ENCODE results near the gene ELP5. TPM values are rescaled to one million over a fixed set of nuclear protein-coding genes. Genes with fewer than 3 reads are reported as not detected.

Gene ELP5
- total and polyA plus RNA-seq, 2 donors (not counting 1 experiment from before 2014, with no cell fraction given), result 22.6 to 33.2 TPM

- TF ChIP-seq EZH2 (IDR thresholded peaks at IDR 0.05; ENCODE audit: low read length, missing control alignments) (no peak), CTCF (conservative IDR thresholded peaks at IDR 0.05 in 1 of 2, IDR thresholded peaks at IDR 0.05 in 1 of 2; ENCODE audit: low read depth in 1 of 2, low read length in 2 of 2) (no peak)
- Histone ChIP-seq H3K27me3 (ENCODE audit: control insufficient read depth, insufficient read depth, low read length) (no peaks in the 10 kb centered on the region), H4K20me1 (ENCODE audit: control insufficient read depth, extremely low read depth, insufficient read depth, low read length) (no peaks in the 10 kb centered on the region), H3K9ac (ENCODE audit: insufficient read depth, low read length) (no peak overlapping the region), H3K27ac (ENCODE audit: insufficient read depth, low read length) (no peak overlapping the region), H3K9me3 (ENCODE audit: control insufficient read depth, insufficient read depth, low read depth, low read length) (no peaks in the 10 kb centered on the region), H2AFZ (ENCODE audit: low read length) (peak overlapping the region; percentile 29), H3K36me3 (ENCODE audit: control insufficient read depth, insufficient read depth, low read length) (peaks cover 1% of the 10 kb centered on the region), H3K4me3 (replicated peaks in 1 of 4; ENCODE audit: control extremely low read depth in 1 of 4, insufficient read depth in 1 of 4, low read depth in 3 of 4, low read length in 4 of 4) (peak overlapping the region in 1 of 4 experiments; percentile 32), H3K79me2 (ENCODE audit: control insufficient read depth, insufficient read depth, low read length) (no peaks in the 10 kb centered on the region), H3K4me2 (ENCODE audit: extremely low read depth, insufficient read depth, low read length) (no peak overlapping the region), H3K4me1 (ENCODE audit: control insufficient read depth, extremely low read depth, insufficient read depth, low read length) (peaks cover 3% of the 10 kb centered on the region)
- DNase-seq (ENCODE audit: low read depth in 2 of 2), result no peak
Measured at GRCh38 chr17:7260651-7261378, 8.8 kb downstream of the ELP5 start.

- no peaks in the 10 kb centered on the region for H4K20me1 ChIP-seq (ENCODE audit: control insufficient read depth, extremely low read depth, insufficient read depth, low read length)
- peak overlapping the region; percentile 35 for H3K4me2 ChIP-seq (ENCODE audit: extremely low read depth, insufficient read depth, low read length)
- no peaks in the 10 kb centered on the region for H3K9me3 ChIP-seq (ENCODE audit: control insufficient read depth, insufficient read depth, low read depth, low read length)
- no peak overlapping the region for H3K27ac ChIP-seq (ENCODE audit: insufficient read depth, low read length)
- TF ChIP-seq CTCF (conservative IDR thresholded peaks at IDR 0.05 in 1 of 2, IDR thresholded peaks at IDR 0.05 in 1 of 2; ENCODE audit: low read depth in 1 of 2, low read length in 2 of 2), result no peak
- TF ChIP-seq EZH2 (IDR thresholded peaks at IDR 0.05; ENCODE audit: low read length, missing control alignments), result peak; percentile 74
- no peaks in the 10 kb centered on the region for H3K79me2 ChIP-seq (ENCODE audit: control insufficient read depth, insufficient read depth, low read length)
- H3K36me3 ChIP-seq (ENCODE audit: control insufficient read depth, insufficient read depth, low read length), result peaks cover 1% of the 10 kb centered on the region
- H3K4me3 ChIP-seq (replicated peaks in 1 of 4; ENCODE audit: control extremely low read depth in 1 of 4, insufficient read depth in 1 of 4, low read depth in 3 of 4, low read length in 4 of 4), result peak overlapping the region in 1 of 4 experiments; percentile 32
- peak overlapping the region; percentile 29 for H2AFZ ChIP-seq (ENCODE audit: low read length)
- H3K27me3 ChIP-seq (ENCODE audit: control insufficient read depth, insufficient read depth, low read length), result no peaks in the 10 kb centered on the region
- no peak overlapping the region for H3K9ac ChIP-seq (ENCODE audit: insufficient read depth, low read length)
- H3K4me1 ChIP-seq (ENCODE audit: control insufficient read depth, extremely low read depth, insufficient read depth, low read length), result peaks cover 3% of the 10 kb centered on the region
- DNase-seq (ENCODE audit: low read depth in 2 of 2), result no peak
Measured at GRCh38 chr17:7261379-7262191, 9.6 kb downstream of the ELP5 start.

- H3K27me3 ChIP-seq (ENCODE audit: control insufficient read depth, insufficient read depth, low read length), result no peaks in the 10 kb centered on the region
- peaks cover 3% of the 10 kb centered on the region for H3K4me1 ChIP-seq (ENCODE audit: control insufficient read depth, extremely low read depth, insufficient read depth, low read length)
- H3K79me2 ChIP-seq (ENCODE audit: control insufficient read depth, insufficient read depth, low read length), result no peaks in the 10 kb centered on the region
- DNase-seq (ENCODE audit: low read depth in 2 of 2), result no peak
- no peaks in the 10 kb centered on the region for H4K20me1 ChIP-seq (ENCODE audit: control insufficient read depth, extremely low read depth, insufficient read depth, low read length)
- H3K27ac ChIP-seq (ENCODE audit: insufficient read depth, low read length), result no peak within 1 kb of the TSS
- H3K36me3 ChIP-seq (ENCODE audit: control insufficient read depth, insufficient read depth, low read length), result no peaks in the 10 kb centered on the region
- peak within 1 kb of the TSS; percentile 86 for H2AFZ ChIP-seq (ENCODE audit: low read length)
- H3K9ac ChIP-seq (ENCODE audit: insufficient read depth, low read length), result no peak within 1 kb of the TSS
- no peaks in the 10 kb centered on the region for H3K9me3 ChIP-seq (ENCODE audit: control insufficient read depth, insufficient read depth, low read depth, low read length)
- peak within 1 kb of the TSS; percentile 80 for H3K4me2 ChIP-seq (ENCODE audit: extremely low read depth, insufficient read depth, low read length)
- no peak for TF ChIP-seq CTCF (conservative IDR thresholded peaks at IDR 0.05 in 1 of 2, IDR thresholded peaks at IDR 0.05 in 1 of 2; ENCODE audit: low read depth in 1 of 2, low read length in 2 of 2)
- no peak for TF ChIP-seq EZH2 (IDR thresholded peaks at IDR 0.05; ENCODE audit: low read length, missing control alignments)
- peak within 1 kb of the TSS in 2 of 4 experiments; percentile 4 to 32 for H3K4me3 ChIP-seq (replicated peaks in 1 of 4; ENCODE audit: control extremely low read depth in 1 of 4, insufficient read depth in 1 of 4, low read depth in 3 of 4, low read length in 4 of 4)
Measured at GRCh38 chr17:7262192-7262934, 10.3 kb downstream of the ELP5 start, which contains the start of gene CLDN7. CLDN7 (minus strand) TSS chr17:7262478; CDS start chr17:7262043, 435 bp downstream.

Data from fibroblast of lung (primary cell).